Smooth muscle cell (in vitro differentiated cells): ENCODE data around the gene RGS6. TPM values are rescaled to one million over a fixed set of nuclear protein-coding genes. Genes with fewer than 3 reads are reported as not detected.

Source experiments
- DNase-seq: peaks from one replicate; lab custom pipeline; 2025; ENCODE audit not compliant: unreplicated experiment; lab: John Stamatoyannopoulos, UW
- H2AFZ ChIP-seq: fragments of 200-600 bp; sonication (generic); 2 replicates; pipeline ENCODE4 v1.6.0; 2016; ENCODE audit warnings: antibody characterized with exemption, low read depth, mild to moderate bottlenecking
- H3F3A ChIP-seq: fragments of 200-600 bp; sonication (generic); 2 replicates; pipeline ENCODE4 v1.6.0; 2017; ENCODE audit warnings: antibody characterized with exemption, low read depth
- H3K27ac ChIP-seq: fragments of 200-600 bp; sonication (generic); 2 replicates; pipeline ENCODE4 v1.5.1; 2016; ENCODE audit warnings: low read depth, mild to moderate bottlenecking
- H3K27me3 ChIP-seq: fragments of 200-600 bp; sonication (generic); 2 replicates; pipeline ENCODE4 v1.6.1; 2016; ENCODE audit warnings: low read depth, mild to moderate bottlenecking
- H3K36me3 ChIP-seq: fragments of 200-600 bp; sonication (generic); 2 replicates; pipeline ENCODE4 v1.5.1; 2016; ENCODE audit warnings: low read depth
- H3K4me1 ChIP-seq: fragments of 200-600 bp; sonication (generic); 2 replicates; pipeline ENCODE4 v1.5.1; 2016; ENCODE audit warnings: low read depth
- H3K4me2 ChIP-seq: fragments of 200-600 bp; sonication (generic); 2 replicates; pipeline ENCODE4 v1.6.0; 2016; ENCODE audit warnings: mild to moderate bottlenecking
- H3K4me3 ChIP-seq: fragments of 200-600 bp; sonication (generic); 2 replicates; pipeline ENCODE4 v1.5.1; 2016; ENCODE audit warnings: mild to moderate bottlenecking
- H3K79me2 ChIP-seq: fragments of 200-600 bp; sonication (generic); 2 replicates; pipeline ENCODE4 v1.6.0; 2016; ENCODE audit warnings: low read depth, mild to moderate bottlenecking
- H3K9ac ChIP-seq: fragments of 200-600 bp; sonication (generic); 2 replicates; pipeline ENCODE4 v1.6.0; 2016; ENCODE audit warnings: low read depth
- H3K9me3 ChIP-seq: fragments of 200-600 bp; sonication (generic); replicated peaks from 2 replicates; pipeline ENCODE4 v1.5.1; 2016; ENCODE audit warnings: low read depth
- H4K20me1 ChIP-seq: fragments of 200-600 bp; sonication (generic); 2 replicates; pipeline ENCODE4 v1.6.0; 2016; ENCODE audit warnings: low read depth
- CTCF ChIP-seq: fragments of 200-600 bp; sonication (generic); IDR thresholded peaks from 2 replicates; pipeline ENCODE4 v1.5.1; 2017; ENCODE audit warnings: borderline replicate concordance, mild to moderate bottlenecking, antibody characterized with exemption; ENCODE audit not compliant: insufficient read depth, poor library complexity, severe bottlenecking
- WGBS: methylation state at CpG from one replicate; pipeline ENCODE4 v1.1.7; 2016; ENCODE audit warnings: low lambda C conversion rate; 5-methylcytosine and 5-hydroxymethylcytosine counted together
- polyA plus RNA-seq: library from polyadenylated mRNA; unstranded; fragments of >200 nt; fragmentation: Nextera tagmentation; extraction: Ambion mirVana; gene quantifications from 2 replicates; pipeline ENCODE4 v1.2.1, GENCODE V29; 2016
- total RNA-seq: library from RNA; depleted of rRNA; stranded (reverse); fragments of >200 nt; gene quantifications from 2 replicates; pipeline ENCODE4 v1.2.3, GENCODE V29; 2014

The RGS6 gene
- total and polyA plus RNA-seq, 2 experiments from 2014 or later = 0.40 TPM; not detected in 1

- TF ChIP-seq CTCF = no peak
- 94% methylated on average over 3 of the region's 3 CpGs for WGBS
- no peak overlapping the region for H3K9ac ChIP-seq
These were observed 78.2 kb downstream of the RGS6 start for GRCh38 chr14:72010474-72010873.

GRCh38 chr14:72013721-72014345 lies 81.6 kb downstream of the RGS6 start:
- no peaks in the 10 kb centered on the region for H3K9me3 ChIP-seq
- no peak overlapping the region for H3K9ac ChIP-seq
- H2AFZ ChIP-seq = no peak overlapping the region
- no peaks in the 10 kb centered on the region for H3K4me1 ChIP-seq
- H3K27me3 ChIP-seq = no peaks in the 10 kb centered on the region
- H3F3A ChIP-seq = no peaks in the 10 kb centered on the region
- WGBS = 88% methylated on average over 8 of the region's 8 CpGs
- no peaks in the 10 kb centered on the region for H4K20me1 ChIP-seq
- H3K4me3 ChIP-seq = no peak overlapping the region
- no peaks in the 10 kb centered on the region for H3K79me2 ChIP-seq
- no peak overlapping the region for H3K27ac ChIP-seq
- no peaks in the 10 kb centered on the region for H3K36me3 ChIP-seq
- no peak for TF ChIP-seq CTCF
- no peak for DNase-seq
- no peak overlapping the region for H3K4me2 ChIP-seq

More at GRCh38 chr14:72010474-72010873, 78.2 kb downstream of the RGS6 start:
- Histone ChIP-seq H4K20me1 (no peaks in the 10 kb centered on the region), H3F3A (no peaks in the 10 kb centered on the region), H3K4me3 (no peak overlapping the region), H3K79me2 (no peaks in the 10 kb centered on the region), H3K9me3 (no peaks in the 10 kb centered on the region), H3K36me3 (no peaks in the 10 kb centered on the region), H3K27ac (no peak overlapping the region), H3K27me3 (no peaks in the 10 kb centered on the region), H3K4me2 (no peak overlapping the region), H2AFZ (no peak overlapping the region), H3K4me1 (no peaks in the 10 kb centered on the region)
- no peak for DNase-seq

GRCh38 chr14:72014486-72014885 lies 82.3 kb downstream of the RGS6 start:
- Histone ChIP-seq H3K27me3 (no peaks in the 10 kb centered on the region), H3K4me1 (no peaks in the 10 kb centered on the region), H3K4me2 (no peak overlapping the region), H3K36me3 (no peaks in the 10 kb centered on the region), H3K9ac (no peak overlapping the region), H2AFZ (no peak overlapping the region), H4K20me1 (no peaks in the 10 kb centered on the region), H3K9me3 (no peaks in the 10 kb centered on the region), H3K27ac (no peak overlapping the region), H3K4me3 (no peak overlapping the region), H3F3A (no peaks in the 10 kb centered on the region), H3K79me2 (no peaks in the 10 kb centered on the region)
- DNase-seq = no peak
- TF ChIP-seq CTCF = no peak
- 93% methylated on average over 5 of the region's 5 CpGs for WGBS

GRCh38 chr14:72017290-72017689 lies 85.1 kb downstream of the RGS6 start:
- DNase-seq = no peak
- H3K27ac ChIP-seq = no peak overlapping the region
- H2AFZ ChIP-seq = no peak overlapping the region
- H4K20me1 ChIP-seq = no peaks in the 10 kb centered on the region
- H3K36me3 ChIP-seq = no peaks in the 10 kb centered on the region
- H3K27me3 ChIP-seq = no peaks in the 10 kb centered on the region
- no peaks in the 10 kb centered on the region for H3K79me2 ChIP-seq
- no peaks in the 10 kb centered on the region for H3F3A ChIP-seq
- no peak overlapping the region for H3K4me2 ChIP-seq
- no peaks in the 10 kb centered on the region for H3K4me1 ChIP-seq
- no peak overlapping the region for H3K4me3 ChIP-seq
- no peak overlapping the region for H3K9ac ChIP-seq
- no peak for TF ChIP-seq CTCF
- H3K9me3 ChIP-seq = no peaks in the 10 kb centered on the region
